ENCODE measurements around the gene C6. TPM values are rescaled to one million over a fixed set of nuclear protein-coding genes. Genes with fewer than 3 reads are reported as not detected.

C6 gene
- total RNA-seq, 3 donors from 2014 or later (not counting 1 experiment from before 2014, with no cell fraction given) = not detected

DNA sequence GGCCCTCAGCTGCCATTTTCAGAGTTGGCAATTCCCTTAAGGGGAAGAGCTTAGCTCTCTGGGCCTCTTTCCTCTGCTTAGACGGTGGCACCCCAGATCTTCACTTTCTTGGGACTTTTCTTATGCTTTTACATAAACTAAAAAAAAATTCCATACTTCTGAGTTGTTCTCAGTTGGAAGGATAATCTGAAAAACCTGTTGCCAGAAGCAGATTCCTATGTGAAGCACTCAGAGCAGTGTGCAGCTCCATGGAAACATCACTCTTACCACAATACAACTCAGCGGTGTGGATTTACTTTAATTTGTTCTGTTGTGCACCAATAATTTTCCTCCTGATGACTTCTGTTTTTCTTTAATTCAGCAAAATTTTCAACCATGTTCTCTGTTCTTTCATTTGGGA lies 98.1 kb downstream of the C6 start:
- TF ChIP-seq, protein P1, sequence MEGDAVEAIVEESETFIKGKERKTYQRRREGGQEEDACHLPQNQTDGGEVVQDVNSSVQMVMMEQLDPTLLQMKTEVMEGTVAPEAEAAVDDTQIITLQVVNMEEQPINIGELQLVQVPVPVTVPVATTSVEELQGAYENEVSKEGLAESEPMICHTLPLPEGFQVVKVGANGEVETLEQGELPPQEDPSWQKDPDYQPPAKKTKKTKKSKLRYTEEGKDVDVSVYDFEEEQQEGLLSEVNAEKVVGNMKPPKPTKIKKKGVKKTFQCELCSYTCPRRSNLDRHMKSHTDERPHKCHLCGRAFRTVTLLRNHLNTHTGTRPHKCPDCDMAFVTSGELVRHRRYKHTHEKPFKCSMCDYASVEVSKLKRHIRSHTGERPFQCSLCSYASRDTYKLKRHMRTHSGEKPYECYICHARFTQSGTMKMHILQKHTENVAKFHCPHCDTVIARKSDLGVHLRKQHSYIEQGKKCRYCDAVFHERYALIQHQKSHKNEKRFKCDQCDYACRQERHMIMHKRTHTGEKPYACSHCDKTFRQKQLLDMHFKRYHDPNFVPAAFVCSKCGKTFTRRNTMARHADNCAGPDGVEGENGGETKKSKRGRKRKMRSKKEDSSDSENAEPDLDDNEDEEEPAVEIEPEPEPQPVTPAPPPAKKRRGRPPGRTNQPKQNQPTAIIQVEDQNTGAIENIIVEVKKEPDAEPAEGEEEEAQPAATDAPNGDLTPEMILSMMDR (IDR thresholded peaks at IDR 0.05) = no peak
- Histone ChIP-seq H3K4me3 (ENCODE audit: low read length) (no peak overlapping the region), H3K27ac (ENCODE audit: low read length) (no peak overlapping the region), H3K27me3 (ENCODE audit: control insufficient read depth, insufficient read depth, low read length) (no peaks in the 10 kb centered on the region), H3K4me1 (ENCODE audit: control insufficient read depth, insufficient read depth, low read length) (no peaks in the 10 kb centered on the region), H3K9me3 (ENCODE audit: control insufficient read depth, insufficient read depth, low read length) (no peaks in the 10 kb centered on the region), H3K36me3 (ENCODE audit: control insufficient read depth, insufficient read depth, low read length) (no peaks in the 10 kb centered on the region)
- Mint-ChIP-seq H3K4me3 (no peak overlapping the region), H3K36me3 (no peaks in the 10 kb centered on the region), H3K9me3 (peaks cover 6 to 7% of the 10 kb centered on the region in 2 donors), H3K27ac (no peak overlapping the region), H3K27me3 (ENCODE audit: low read depth in 2 of 2) (no peaks in the 10 kb centered on the region), H3K4me1 (no peaks in the 10 kb centered on the region)
- ATAC-seq (no peak), DNase-seq (no peak)
- intact Hi-C loops (cut with micrococcal nuclease) = no loop called here
- 94% methylated on average over 2 of the region's 2 CpGs for WGBS (ENCODE audit: insufficient coverage)

DNA sequence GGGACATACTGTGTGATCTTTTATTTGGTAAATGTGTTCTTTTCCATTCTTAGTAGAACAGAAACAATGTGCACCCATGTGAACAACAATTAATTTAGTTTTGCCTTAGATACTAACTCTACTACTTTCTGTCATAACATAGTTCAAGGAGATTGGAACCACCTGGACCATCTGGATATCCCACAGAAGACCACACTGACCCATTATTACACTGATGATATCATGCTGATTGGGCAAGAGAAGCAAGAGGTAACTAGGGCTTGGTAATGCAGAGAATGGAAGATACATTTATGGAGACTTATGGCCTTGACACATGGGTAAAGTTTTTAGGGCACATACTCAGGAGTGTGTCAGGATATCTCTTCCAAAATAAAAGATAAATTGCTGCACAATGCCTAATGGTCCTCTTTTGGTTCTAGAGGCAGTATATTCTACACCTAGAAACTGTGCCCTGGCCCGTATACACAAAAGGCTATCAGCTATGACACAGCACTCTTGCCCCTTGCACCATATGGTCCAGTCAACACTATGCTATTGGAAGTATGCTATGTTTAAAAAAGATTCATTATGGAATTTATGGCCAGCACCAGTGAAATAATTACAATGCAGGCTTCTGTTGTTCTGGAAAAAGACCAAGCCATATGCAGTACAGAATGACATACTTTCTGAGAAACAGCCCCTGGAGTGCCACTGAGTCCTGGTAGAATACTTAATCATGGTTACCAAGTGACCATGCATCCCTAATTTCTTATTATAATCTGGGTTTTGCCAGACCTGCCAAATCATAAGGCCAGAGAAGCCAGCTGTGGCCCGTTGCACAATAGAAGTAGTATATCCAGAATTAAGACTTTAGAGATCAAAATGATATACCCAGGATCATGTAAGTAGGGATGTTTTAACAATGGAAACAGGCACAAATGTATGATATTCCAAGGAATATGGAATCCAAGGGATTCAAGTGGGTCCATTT lies 100.6 kb downstream of the C6 start:
- Mint-ChIP-seq H3K9me3 (peaks cover 6 to 8% of the 10 kb centered on the region in 2 donors), H3K36me3 (no peaks in the 10 kb centered on the region), H3K27me3 (ENCODE audit: low read depth in 2 of 2) (no peaks in the 10 kb centered on the region), H3K4me1 (no peaks in the 10 kb centered on the region), H3K4me3 (no peak overlapping the region), H3K27ac (no peak overlapping the region)
- 85% methylated on average over 2 of the region's 2 CpGs for WGBS (ENCODE audit: insufficient coverage)
- DNase-seq = no peak
- Histone ChIP-seq H3K27me3 (ENCODE audit: control insufficient read depth, insufficient read depth, low read length) (no peaks in the 10 kb centered on the region), H3K9me3 (ENCODE audit: control insufficient read depth, insufficient read depth, low read length) (no peaks in the 10 kb centered on the region), H3K4me1 (ENCODE audit: control insufficient read depth, insufficient read depth, low read length) (no peaks in the 10 kb centered on the region), H3K4me3 (ENCODE audit: low read length) (no peak overlapping the region), H3K36me3 (ENCODE audit: control insufficient read depth, insufficient read depth, low read length) (no peaks in the 10 kb centered on the region), H3K27ac (ENCODE audit: low read length) (no peak overlapping the region)
- intact Hi-C loops (cut with micrococcal nuclease) = no loop called here
- TF ChIP-seq, protein P1 (IDR thresholded peaks at IDR 0.05) = no peak
- ATAC-seq = no peak

DNA sequence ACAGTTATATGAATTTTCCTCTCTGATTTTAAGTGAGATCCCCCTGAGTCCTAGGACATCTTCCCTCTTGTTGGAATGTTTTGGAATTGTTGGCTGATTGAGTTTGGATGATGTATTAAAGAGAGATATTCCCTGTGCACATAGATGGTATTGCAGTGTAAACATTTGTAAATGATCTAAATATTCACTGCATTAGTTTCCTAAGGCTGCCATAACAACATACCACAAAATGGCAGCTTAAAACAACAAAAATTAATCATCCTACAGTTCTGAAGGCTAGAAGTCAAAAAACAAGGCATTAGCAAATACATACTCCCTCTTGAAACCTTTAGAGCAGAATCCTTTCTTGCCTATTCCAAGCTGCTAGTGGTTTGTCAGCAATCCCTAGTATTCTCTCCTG lies 104.1 kb downstream of the C6 start:
- no peaks in the 10 kb centered on the region for H3K36me3 Mint-ChIP-seq
- Histone ChIP-seq H3K4me3 (ENCODE audit: low read length) (no peak overlapping the region), H3K36me3 (ENCODE audit: control insufficient read depth, insufficient read depth, low read length) (no peaks in the 10 kb centered on the region), H3K4me1 (ENCODE audit: control insufficient read depth, insufficient read depth, low read length) (no peaks in the 10 kb centered on the region), H3K27ac (ENCODE audit: low read length) (no peak overlapping the region), H3K27me3 (ENCODE audit: control insufficient read depth, insufficient read depth, low read length) (no peaks in the 10 kb centered on the region), H3K9me3 (ENCODE audit: control insufficient read depth, insufficient read depth, low read length) (no peaks in the 10 kb centered on the region)
- H3K9me3 Mint-ChIP-seq = peaks cover 3 to 7% of the 10 kb centered on the region in 2 donors
- DNase-seq (no peak), ATAC-seq (no peak)
- H3K27ac Mint-ChIP-seq = no peak overlapping the region
- no peak overlapping the region for H3K4me3 Mint-ChIP-seq
- intact Hi-C loops (cut with micrococcal nuclease) = no loop called here
- H3K4me1 Mint-ChIP-seq = no peaks in the 10 kb centered on the region
- TF ChIP-seq, protein P1 (IDR thresholded peaks at IDR 0.05) = no peak
- H3K27me3 Mint-ChIP-seq (ENCODE audit: low read depth in 2 of 2) = no peaks in the 10 kb centered on the region
